Bronchial epithelial cell (primary cell): Measurements from ENCODE around the gene SLC4A4. TPM values are rescaled to one million over a fixed set of nuclear protein-coding genes. Genes with fewer than 3 reads are reported as not detected.

Experiments used
- DNase-seq: peaks from one replicate; pipeline ENCODE4 v3.0.0-alpha.2; 2010; ENCODE audit warnings: low read depth
- FAIRE-seq: peaks from 2 replicates; lab custom pipeline; 2011; peaks lifted over from hg19 to GRCh38; lab: Jason Lieb, UNC
- H3K27me3 ChIP-seq: 2 replicates; pipeline ENCODE4 v1.5.1; 2011; ENCODE audit warnings: low read length; ENCODE audit not compliant: control insufficient read depth, insufficient read depth
- H3K36me3 ChIP-seq: 2 replicates; pipeline ENCODE4 v1.5.1; 2011; ENCODE audit warnings: low read length; ENCODE audit not compliant: control insufficient read depth, insufficient read depth
- H3K4me3 ChIP-seq: 2 replicates; pipeline ENCODE4 v1.5.1; 2011; ENCODE audit warnings: mild to moderate bottlenecking, low read depth, low read length, control low read depth
- total RNA-seq: library from RNA; depleted of rRNA; stranded (reverse); fragments of >200 nt; gene quantifications from 2 replicates; pipeline ENCODE4 v1.2.1, GENCODE V29; 2014
- TF ChIP-seq, protein P1 (sequence below): IDR thresholded peaks from 2 replicates; pipeline ENCODE4 v1.5.1; 2011; ENCODE audit warnings: mild to moderate bottlenecking, moderate library complexity, low read length, control low read depth, inconsistent platforms; ENCODE audit not compliant: insufficient read depth, severe bottlenecking

The SLC4A4 gene
- total RNA-seq, 1 donor from 2014 or later, result 0.26 TPM

DNA sequence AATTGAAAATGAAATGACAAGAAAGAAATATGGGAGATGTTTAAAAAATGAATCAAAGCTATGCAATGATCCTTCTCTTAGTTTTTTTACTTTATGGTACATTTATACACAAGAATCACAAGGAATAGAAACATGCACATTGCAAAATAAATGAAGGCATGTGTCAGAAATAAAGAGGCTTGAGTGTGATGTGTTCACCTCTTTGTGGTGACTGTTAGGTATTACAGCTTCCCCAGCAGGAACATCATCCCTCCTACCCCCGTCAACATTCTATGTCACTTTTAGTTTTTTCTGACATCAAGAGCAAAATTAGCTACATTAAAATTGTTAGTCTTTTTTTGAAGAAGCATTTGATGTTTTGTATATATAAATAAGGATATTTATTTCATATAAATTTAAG, 214.8 kb downstream of the SLC4A4 start:
- TF ChIP-seq, protein P1, sequence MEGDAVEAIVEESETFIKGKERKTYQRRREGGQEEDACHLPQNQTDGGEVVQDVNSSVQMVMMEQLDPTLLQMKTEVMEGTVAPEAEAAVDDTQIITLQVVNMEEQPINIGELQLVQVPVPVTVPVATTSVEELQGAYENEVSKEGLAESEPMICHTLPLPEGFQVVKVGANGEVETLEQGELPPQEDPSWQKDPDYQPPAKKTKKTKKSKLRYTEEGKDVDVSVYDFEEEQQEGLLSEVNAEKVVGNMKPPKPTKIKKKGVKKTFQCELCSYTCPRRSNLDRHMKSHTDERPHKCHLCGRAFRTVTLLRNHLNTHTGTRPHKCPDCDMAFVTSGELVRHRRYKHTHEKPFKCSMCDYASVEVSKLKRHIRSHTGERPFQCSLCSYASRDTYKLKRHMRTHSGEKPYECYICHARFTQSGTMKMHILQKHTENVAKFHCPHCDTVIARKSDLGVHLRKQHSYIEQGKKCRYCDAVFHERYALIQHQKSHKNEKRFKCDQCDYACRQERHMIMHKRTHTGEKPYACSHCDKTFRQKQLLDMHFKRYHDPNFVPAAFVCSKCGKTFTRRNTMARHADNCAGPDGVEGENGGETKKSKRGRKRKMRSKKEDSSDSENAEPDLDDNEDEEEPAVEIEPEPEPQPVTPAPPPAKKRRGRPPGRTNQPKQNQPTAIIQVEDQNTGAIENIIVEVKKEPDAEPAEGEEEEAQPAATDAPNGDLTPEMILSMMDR, result peak; percentile 62
- FAIRE-seq (no peak), DNase-seq (peak; percentile 54)
- no peaks in the 10 kb centered on the region for H3K27me3 ChIP-seq
- no peak overlapping the region for H3K4me3 ChIP-seq
- H3K36me3 ChIP-seq, result no peaks in the 10 kb centered on the region

DNA sequence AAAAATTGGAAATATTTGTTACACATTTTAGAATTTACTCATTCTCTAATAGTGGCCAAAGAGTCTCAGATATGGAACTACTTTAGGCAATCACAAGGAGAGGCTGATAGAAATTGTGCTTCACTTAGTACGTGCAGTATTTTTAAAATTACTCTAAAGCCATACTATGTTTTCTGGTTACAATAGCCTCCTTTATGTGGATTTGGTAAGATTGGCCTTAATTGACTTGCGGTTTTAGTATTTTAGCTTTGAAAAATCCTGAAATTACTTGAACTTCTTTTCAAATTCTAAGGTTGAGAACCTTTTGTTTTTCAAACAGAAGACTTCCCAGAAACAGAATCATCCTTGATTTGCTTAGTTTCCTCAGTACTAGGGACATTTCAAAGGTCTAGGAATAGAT, 215.2 kb downstream of the SLC4A4 start:
- FAIRE-seq (no peak), DNase-seq (no peak)
- TF ChIP-seq, protein P1, result no peak
- Histone ChIP-seq H3K27me3 (no peaks in the 10 kb centered on the region), H3K4me3 (no peak overlapping the region), H3K36me3 (no peaks in the 10 kb centered on the region)

DNA sequence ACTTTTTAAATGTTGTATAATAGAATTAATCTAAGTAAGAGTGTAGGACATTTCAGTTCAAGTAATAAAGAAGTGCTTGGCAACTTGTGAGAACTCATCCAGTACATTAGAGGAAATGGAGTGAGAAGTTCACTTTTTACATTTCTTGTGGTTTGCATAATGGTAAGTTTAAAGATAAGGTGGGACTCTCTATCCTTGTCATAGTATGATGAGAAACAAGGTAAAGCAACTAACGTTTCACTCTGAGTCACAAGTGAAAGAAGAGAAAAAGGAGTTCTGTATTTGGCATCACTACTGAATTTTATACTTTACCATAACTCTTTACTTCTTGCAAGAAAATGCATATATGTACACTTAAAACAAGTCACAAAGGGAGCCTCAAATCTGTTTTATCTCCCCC, 219.4 kb downstream of the SLC4A4 start:
- peak; percentile 10 for DNase-seq
- no peaks in the 10 kb centered on the region for H3K36me3 ChIP-seq
- H3K4me3 ChIP-seq, result no peak overlapping the region
- TF ChIP-seq, protein P1, result no peak
- no peaks in the 10 kb centered on the region for H3K27me3 ChIP-seq
- no peak for FAIRE-seq

GRCh38 chr4:71559957-71560571, 221.2 kb downstream of the SLC4A4 start:
- TF ChIP-seq, protein P1, result no peak
- peak; percentile 69 for DNase-seq
- no peak for FAIRE-seq
- no peaks in the 10 kb centered on the region for H3K36me3 ChIP-seq
- no peak overlapping the region for H3K4me3 ChIP-seq
- H3K27me3 ChIP-seq, result no peaks in the 10 kb centered on the region

DNA sequence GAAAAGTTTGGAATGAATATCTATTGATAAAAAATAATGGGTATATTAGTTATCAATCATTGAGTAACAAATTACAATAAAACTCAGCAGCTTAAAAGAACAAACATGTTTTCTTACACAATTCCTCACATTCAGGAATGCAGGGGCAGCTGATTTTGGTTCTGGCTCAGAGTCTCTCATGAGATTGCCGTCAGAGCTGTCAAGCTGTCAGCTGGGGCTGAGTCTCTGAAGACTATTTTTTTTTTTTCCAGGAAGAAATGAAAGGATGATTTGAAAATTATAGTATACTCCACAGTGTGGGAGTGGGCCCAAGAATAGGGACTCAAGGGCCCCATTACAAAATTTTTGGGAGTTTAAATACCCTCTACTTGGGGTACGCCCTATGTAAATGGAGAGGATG, 226.0 kb downstream of the SLC4A4 start:
- Histone ChIP-seq H3K36me3 (no peaks in the 10 kb centered on the region), H3K27me3 (no peaks in the 10 kb centered on the region), H3K4me3 (no peak overlapping the region)
- no peak for DNase-seq
- no peak for FAIRE-seq
- TF ChIP-seq, protein P1, result no peak

GRCh38 chr4:71566856-71567255, 228.0 kb downstream of the SLC4A4 start:
- TF ChIP-seq, protein P1, result no peak
- no peaks in the 10 kb centered on the region for H3K27me3 ChIP-seq
- no peak overlapping the region for H3K4me3 ChIP-seq
- FAIRE-seq (no peak), DNase-seq (no peak)
- H3K36me3 ChIP-seq, result no peaks in the 10 kb centered on the region
